ENCODE data around the gene ARMC6.
A peak's percentile ranks its signal among the peaks of the same experiment; 100 is the strongest.
"Not testable (repeated sequence)": the region's sequence is repeated elsewhere in the genome, so short reads cannot be mapped to it uniquely, and the experiment has no call there.

The ARMC6 gene

GRCh38 chr19:19023376-19023775, 10.0 kb upstream of the ARMC6 start:
- DNase-seq (ENCODE audit: low spot score) = not testable (repeated sequence)

GRCh38 chr19:19025861-19026260, 7.5 kb upstream of the ARMC6 start:
- no peak for DNase-seq (ENCODE audit: low spot score)

GRCh38 chr19:19026299-19026971, 7.0 kb upstream of the ARMC6 start:
- DNase-seq (ENCODE audit: low spot score) = no peak

GRCh38 chr19:19027228-19027627, 6.2 kb upstream of the ARMC6 start:
- DNase-seq (ENCODE audit: low spot score) = no peak

GRCh38 chr19:19028526-19028925, 4.9 kb upstream of the ARMC6 start:
- DNase-seq (ENCODE audit: low spot score) = no peak

- no peak for DNase-seq (ENCODE audit: low spot score)
Observed at GRCh38 chr19:19031891-19032290, 1.5 kb upstream of the ARMC6 start.

- DNase-seq (ENCODE audit: low spot score) = peak; percentile 59
Observed at GRCh38 chr19:19032420-19033175, 805 bp upstream of the ARMC6 start.

- DNase-seq (ENCODE audit: low spot score) = no peak
Observed at GRCh38 chr19:19033176-19033425, 302 bp upstream of the ARMC6 start.

- peak; percentile 90 for DNase-seq (ENCODE audit: low spot score)
Observed at GRCh38 chr19:19034204-19034624, 811 bp downstream of the ARMC6 start.

GRCh38 chr19:19039901-19040300, 6.5 kb downstream of the ARMC6 start:
- no peak for DNase-seq (ENCODE audit: low spot score)

GRCh38 chr19:19040417-19040816, 7.0 kb downstream of the ARMC6 start:
- DNase-seq (ENCODE audit: low spot score) = no peak

- DNase-seq (ENCODE audit: low spot score) = no peak
Observed at GRCh38 chr19:19042732-19043280, 9.4 kb downstream of the ARMC6 start.

- DNase-seq (ENCODE audit: low spot score) = no peak
Observed at GRCh38 chr19:19043481-19043880, 10.1 kb downstream of the ARMC6 start.

GRCh38 chr19:19043881-19044280, 10.5 kb downstream of the ARMC6 start:
- no peak for DNase-seq (ENCODE audit: low spot score)

GRCh38 chr19:19049406-19049805, 16.0 kb downstream of the ARMC6 start:
- DNase-seq (ENCODE audit: low spot score) = no peak

- no peak for DNase-seq (ENCODE audit: low spot score)
Observed at GRCh38 chr19:19050104-19050503, 16.7 kb downstream of the ARMC6 start.

- no peak for DNase-seq (ENCODE audit: low spot score)
Observed at GRCh38 chr19:19050731-19051130, 17.3 kb downstream of the ARMC6 start.

- no peak for DNase-seq (ENCODE audit: low spot score)
Observed at GRCh38 chr19:19051478-19052213, 18.2 kb downstream of the ARMC6 start.

- no peak for DNase-seq (ENCODE audit: low spot score)
Observed at GRCh38 chr19:19052921-19053320, 19.5 kb downstream of the ARMC6 start.

GRCh38 chr19:19053508-19054314, 20.3 kb downstream of the ARMC6 start:
- peak; percentile 82 for DNase-seq (ENCODE audit: low spot score)

GRCh38 chr19:19054315-19054938, 21.0 kb downstream of the ARMC6 start:
- DNase-seq (ENCODE audit: low spot score) = no peak

Data from hematopoietic multipotent progenitor cell treated with erythropoietin and hydrocortisone succinate and interleukin-3 and kit ligand, for 15 days (in vitro differentiated cells).